CD14-positive monocyte (primary cell): ENCODE results near the gene CTSO. TPM values are rescaled to one million over a fixed set of nuclear protein-coding genes. Genes with fewer than 3 reads are reported as not detected.
"Not testable (repeated sequence)": the region's sequence is repeated elsewhere in the genome, so short reads cannot be mapped to it uniquely, and the experiment has no call there.

Experiments
- DNase-seq, 3 donors: peaks; one replicate each; pipeline ENCODE4 v3.0.0-alpha.2; 2011 to 2022
- H2AFZ ChIP-seq: 2 replicates; pipeline ENCODE4 v1.6.0; 2012; ENCODE audit warnings: mild to moderate bottlenecking, low read depth, low read length, inconsistent platforms; ENCODE audit not compliant: insufficient read depth, poor library complexity, severe bottlenecking
- H3K27ac ChIP-seq, 2 donors: 1 replicate in 1 of 2; 2 replicates in 1 of 2; pipeline ENCODE4 v1.5.1; 2012 to 2013; ENCODE audit warnings: low read length in 2 of 2, control low read depth in 1 of 2, inconsistent platforms in 1 of 2, low read depth in 1 of 2, mild to moderate bottlenecking in 1 of 2
- H3K27me3 ChIP-seq, 2 donors: one replicate each; pipeline versions ENCODE4 v1.6.0 to v1.6.1; 2011 to 2013; ENCODE audit warnings: low read length in 2 of 2; ENCODE audit not compliant: control insufficient read depth in 2 of 2, insufficient read depth in 2 of 2
- H3K36me3 ChIP-seq, 2 donors: replicated peaks in 1 of 2; 1 replicate in 1 of 2; 2 replicates in 1 of 2; pipeline versions ENCODE4 v1.5.1 to v1.6.1; 2012 to 2013; ENCODE audit warnings: low read length in 2 of 2, control low read depth in 1 of 2, inconsistent platforms in 1 of 2, mild to moderate bottlenecking in 1 of 2; ENCODE audit not compliant: insufficient read depth in 2 of 2, control insufficient read depth in 1 of 2
- H3K4me1 ChIP-seq, 2 donors: 1 replicate in 1 of 2; 2 replicates in 1 of 2; pipeline versions ENCODE4 v1.5.1 to v1.6.1; 2012 to 2013; ENCODE audit warnings: low read length in 2 of 2, control low read depth in 1 of 2, inconsistent platforms in 1 of 2, mild to moderate bottlenecking in 1 of 2, moderate library complexity in 1 of 2; ENCODE audit not compliant: insufficient read depth in 2 of 2, control insufficient read depth in 1 of 2
- H3K4me2 ChIP-seq: replicated peaks from 2 replicates; pipeline ENCODE3; 2012; ENCODE audit warnings: low read length, moderate library complexity, mild to moderate bottlenecking; ENCODE audit not compliant: poor library complexity, severe bottlenecking; ENCODE audit errors: extremely low read depth
- H3K4me3 ChIP-seq, 3 experiments: fragments of 200-600 bp in 1 of 3; sonication (generic) in 1 of 3; replicated peaks in 1 of 3; 1 replicate in 2 of 3; 2 replicates in 1 of 3; pipeline ENCODE4 v1.5.1; 2011 to 2013; ENCODE audit warnings: low read length in 3 of 3, mild to moderate bottlenecking in 3 of 3, control low read depth in 2 of 3, low read depth in 2 of 3, inconsistent platforms in 1 of 3, moderate library complexity in 1 of 3
- H3K79me2 ChIP-seq: 2 replicates; pipeline ENCODE4 v1.6.0; 2012; ENCODE audit warnings: mild to moderate bottlenecking, control low read depth, inconsistent platforms, low read length, moderate library complexity; ENCODE audit not compliant: insufficient read depth
- H3K9ac ChIP-seq: 2 replicates; pipeline ENCODE4 v1.6.0; 2017; ENCODE audit warnings: low read length, mild to moderate bottlenecking; ENCODE audit not compliant: insufficient read depth, poor library complexity, severe bottlenecking
- H3K9me3 ChIP-seq, 2 donors: replicated peaks in 1 of 2; 1 replicate in 1 of 2; 2 replicates in 1 of 2; pipeline versions ENCODE4 v1.5.1 to v1.6.1; 2012 to 2013; ENCODE audit warnings: low read length in 2 of 2, control low read depth in 1 of 2; ENCODE audit not compliant: control insufficient read depth in 1 of 2, insufficient read depth in 1 of 2
- H4K20me1 ChIP-seq: 2 replicates; pipeline ENCODE4 v1.6.0; 2012; ENCODE audit warnings: mild to moderate bottlenecking, low read length, control low read depth, moderate library complexity; ENCODE audit not compliant: insufficient read depth
- H3K27ac Mint-ChIP-seq, 7 donors: one replicate each; pipeline ENCODE4 v1.8.0; 2020; ENCODE audit warnings: mild to moderate bottlenecking in 7 of 7, mixed read lengths in 7 of 7, moderate library complexity in 6 of 7, inconsistent platforms in 2 of 7
- H3K27me3 Mint-ChIP-seq, 3 donors: one replicate each; pipeline ENCODE4 v1.8.0; 2021 to 2022; ENCODE audit warnings: low read depth in 3 of 3, mild to moderate bottlenecking in 3 of 3, mixed read lengths in 3 of 3, moderate library complexity in 3 of 3, inconsistent platforms in 1 of 3
- H3K36me3 Mint-ChIP-seq, 2 donors: one replicate each; pipeline ENCODE4 v1.8.0; 2020; ENCODE audit warnings: mixed read lengths in 2 of 2, inconsistent platforms in 1 of 2, mild to moderate bottlenecking in 1 of 2
- H3K4me1 Mint-ChIP-seq: one replicate; pipeline ENCODE4 v1.8.0; 2020; ENCODE audit warnings: mild to moderate bottlenecking, mixed read lengths
- H3K4me3 Mint-ChIP-seq, 2 donors: one replicate each; pipeline ENCODE4 v1.8.0; 2020; ENCODE audit warnings: mild to moderate bottlenecking in 2 of 2, mixed read lengths in 2 of 2, moderate library complexity in 1 of 2
- H3K9me3 Mint-ChIP-seq, 7 donors: one replicate each; pipeline ENCODE4 v1.8.0; 2020 to 2022; ENCODE audit warnings: mixed read lengths in 7 of 7, mild to moderate bottlenecking in 6 of 7, moderate library complexity in 6 of 7, inconsistent platforms in 2 of 7
- CTCF ChIP-seq: fragments of 200-600 bp; IDR thresholded peaks from one replicate; pipeline ENCODE4 v1.8.0; 2022; ENCODE audit warnings: antibody characterized with exemption, mild to moderate bottlenecking
- whole genome bisulfite sequencing: methylation state at CpG from one replicate; pipeline ENCODE4 v1.1.5; 2013; ENCODE audit warnings: missing lambda C conversion rate; ENCODE audit not compliant: insufficient coverage; 5-methylcytosine and 5-hydroxymethylcytosine counted together
- intact Hi-C, 2 donors: fragments of 100-400 bp; cut with micrococcal nuclease; formaldehyde crosslinking; loops; one replicate each; pipeline versions ENCODE4 v1.15.0 to v1.15.1; 2023
- polyA plus RNA-seq, 3 donors: library from polyadenylated mRNA; depleted of rRNA in 1 of 3; unstranded in 2 of 3; stranded (reverse) in 1 of 3; fragments of 300-500 nt in 2 of 3; fragments of >200 nt in 1 of 3; fragmentation: Illumina TruSeq in 2 of 3; gene quantifications; 1 replicate in 2 of 3; 2 replicates in 1 of 3; pipeline ENCODE4 v1.2.3, GENCODE V29; 2012 to 2021

Gene CTSO
- polyA plus RNA-seq, 3 donors, result 18.6 to 49.1 (median 44.7) TPM

GRCh38 chr4:155900381-155900780 is 53.3 kb downstream of the CTSO start:
- H3K27me3 ChIP-seq, result no peaks in the 10 kb centered on the region
- 60% methylated on average over 1 of the region's 1 CpG for WGBS
- no peak overlapping the region for H3K27ac ChIP-seq
- H3K27me3 Mint-ChIP-seq, result no peaks in the 10 kb centered on the region
- H3K9me3 Mint-ChIP-seq, result peaks cover 6 to 16% (median 9%) of the 10 kb centered on the region in 7 donors
- no peaks in the 10 kb centered on the region for H3K4me1 Mint-ChIP-seq
- no peak overlapping the region for H2AFZ ChIP-seq
- TF ChIP-seq CTCF, result no peak
- no peak overlapping the region for H3K9ac ChIP-seq
- no peak overlapping the region for H3K27ac Mint-ChIP-seq
- no peak for DNase-seq
- intact Hi-C loops, result no loop called here
- H3K4me3 ChIP-seq, result no peak overlapping the region
- H3K9me3 ChIP-seq, result peaks cover 0 to 6% of the 10 kb centered on the region in 2 donors
- no peaks in the 10 kb centered on the region for H3K36me3 Mint-ChIP-seq
- no peak overlapping the region for H3K4me2 ChIP-seq
- H3K4me3 Mint-ChIP-seq, result no peak overlapping the region
- no peaks in the 10 kb centered on the region for H3K4me1 ChIP-seq
- no peaks in the 10 kb centered on the region for H3K79me2 ChIP-seq
- no peaks in the 10 kb centered on the region for H4K20me1 ChIP-seq
- no peaks in the 10 kb centered on the region for H3K36me3 ChIP-seq

- Mint-ChIP-seq H3K27me3 (no peaks in the 10 kb centered on the region), H3K4me1 (no peaks in the 10 kb centered on the region), H3K27ac (no peak overlapping the region), H3K9me3 (peaks cover 6 to 17% (median 9%) of the 10 kb centered on the region in 7 donors), H3K4me3 (no peak overlapping the region), H3K36me3 (no peaks in the 10 kb centered on the region)
- Histone ChIP-seq H3K27me3 (no peaks in the 10 kb centered on the region), H4K20me1 (no peaks in the 10 kb centered on the region), H2AFZ (no peak overlapping the region), H3K36me3 (no peaks in the 10 kb centered on the region), H3K27ac (no peak overlapping the region), H3K9ac (no peak overlapping the region), H3K4me1 (no peaks in the 10 kb centered on the region), H3K4me2 (no peak overlapping the region), H3K79me2 (no peaks in the 10 kb centered on the region), H3K4me3 (no peak overlapping the region), H3K9me3 (peaks cover 0 to 6% of the 10 kb centered on the region in 2 donors)
- no peak for DNase-seq
- WGBS, result no CpG with 5 or more reads among the region's 3 CpGs
- TF ChIP-seq CTCF, result no peak
- intact Hi-C loops, result no loop called here
These were observed 53.8 kb downstream of the CTSO start for GRCh38 chr4:155899891-155900290.

- not testable (repeated sequence) for H3K36me3 ChIP-seq, DNase-seq
These were observed 55.3 kb downstream of the CTSO start for GRCh38 chr4:155898371-155898770.

More at GRCh38 chr4:155898371-155898770, 55.3 kb downstream of the CTSO start:
- H3K36me3 Mint-ChIP-seq, H4K20me1 ChIP-seq, H3K9ac ChIP-seq, H3K27ac ChIP-seq, H3K9me3 ChIP-seq, H3K27ac Mint-ChIP-seq, H3K27me3 Mint-ChIP-seq, H3K4me1 Mint-ChIP-seq, intact Hi-C loops, H3K4me3 ChIP-seq, H3K4me3 Mint-ChIP-seq, H3K4me1 ChIP-seq, H3K27me3 ChIP-seq, H3K4me2 ChIP-seq, H3K79me2 ChIP-seq, H2AFZ ChIP-seq: not testable (repeated sequence)
- WGBS, result no CpG with 5 or more reads among the region's 2 CpGs
- H3K9me3 Mint-ChIP-seq, result peaks cover 6 to 17% (median 9%) of the 10 kb centered on the region in 7 donors
